SK-N-MC (cell line): ENCODE data around the gene KLHL13.

Experiments used
- EZH2 ChIP-seq: fragments of 200-600 bp; sonication (generic); IDR thresholded peaks from one replicate; pipeline ENCODE4 v1.6.1; 2017; ENCODE audit warnings: antibody characterized with exemption
- POLR2AphosphoS5 ChIP-seq: IDR thresholded peaks from 2 replicates; pipeline ENCODE4 v1.6.1; 2012; ENCODE audit warnings: mild to moderate bottlenecking, low read depth, low read length, borderline replicate concordance

GRCh38 chrX:117973110-117973807 lies 143.4 kb downstream of the KLHL13 start:
- TF ChIP-seq EZH2, result no peak
- no peak for TF ChIP-seq POLR2AphosphoS5
